Lung microvascular endothelial cell (primary cell): ENCODE measurements around the gene CAPG. TPM values are rescaled to one million over a fixed set of nuclear protein-coding genes. Genes with fewer than 3 reads are reported as not detected.
A peak's percentile ranks its signal among the peaks of the same experiment; 100 is the strongest.
"Not testable (repeated sequence)": the region's sequence is repeated elsewhere in the genome, so short reads cannot be mapped to it uniquely, and the experiment has no call there.

Source experiments
- DNase-seq, 2 donors: peaks; one replicate each; pipeline versions ENCODE4 v3.0.0 to v3.0.0-alpha.2; 2010; ENCODE audit warnings: low read depth in 2 of 2
- total RNA-seq: library from RNA; depleted of rRNA; stranded (reverse); fragments of >200 nt; gene quantifications from 2 replicates; pipeline ENCODE4 v1.2.1, GENCODE V29; 2014

The CAPG gene
- 23.4 and 69.5 TPM in 2 replicates for total RNA-seq

GRCh38 chr2:85409845-85410583, at the start of gene CAPG:
Gene CAPG, minus strand, starts transcription at chr2:85410366. Its CDS starts 8,221 bp downstream, at chr2:85402145.
- no peak for DNase-seq

- no peak for DNase-seq
These were observed 49.6 kb upstream of the CAPG start for GRCh38 chr2:85459771-85460170.

- no peak for DNase-seq
These were observed 48.7 kb upstream of the CAPG start for GRCh38 chr2:85458601-85459563.

- DNase-seq, result no peak
These were observed 47.7 kb upstream of the CAPG start for GRCh38 chr2:85457877-85458316.

GRCh38 chr2:85457043-85457442, 46.9 kb upstream of the CAPG start:
- DNase-seq, result no peak

GRCh38 chr2:85455552-85456090, 45.5 kb upstream of the CAPG start:
- DNase-seq, result no peak

GRCh38 chr2:85453571-85453970, 43.4 kb upstream of the CAPG start:
- DNase-seq, result no peak

- DNase-seq, result no peak
These were observed 42.1 kb upstream of the CAPG start for GRCh38 chr2:85452237-85452636.

- DNase-seq, result no peak
These were observed 39.0 kb upstream of the CAPG start for GRCh38 chr2:85449214-85449588.

- no peak for DNase-seq
These were observed 38.5 kb upstream of the CAPG start for GRCh38 chr2:85448461-85449213.

- DNase-seq, result no peak
These were observed 37.0 kb upstream of the CAPG start for GRCh38 chr2:85447222-85447585.

GRCh38 chr2:85446296-85447221, 36.4 kb upstream of the CAPG start:
- DNase-seq, result no peak

GRCh38 chr2:85445316-85446295, 35.4 kb upstream of the CAPG start:
- DNase-seq, result peak in 1 of 2 donors; percentile 11

- no peak for DNase-seq
These were observed 34.5 kb upstream of the CAPG start for GRCh38 chr2:85444629-85445172.

- peak in 1 of 2 donors; percentile 43 for DNase-seq
These were observed 31.7 kb upstream of the CAPG start for GRCh38 chr2:85441864-85442263.

- DNase-seq, result no peak
These were observed 30.6 kb upstream of the CAPG start for GRCh38 chr2:85440729-85441128.

- DNase-seq, result no peak
These were observed 29.8 kb upstream of the CAPG start for GRCh38 chr2:85439986-85440385.

- DNase-seq, result not testable (repeated sequence)
These were observed 29.4 kb upstream of the CAPG start for GRCh38 chr2:85439569-85439968.

GRCh38 chr2:85439025-85439472, 28.9 kb upstream of the CAPG start:
- DNase-seq, result no peak
